ENCODE results near the gene ARCN1. TPM values are rescaled to one million over a fixed set of nuclear protein-coding genes. Genes with fewer than 3 reads are reported as not detected.
A peak's percentile ranks its signal among the peaks of the same experiment; 100 is the strongest.

Gene ARCN1
- total and polyA plus RNA-seq, 9 of the 15 experiments (the other 6 are each of a cell fraction or from before 2014, with no cell fraction given) = 30.0 to 224 (median 76.4) TPM

GRCh38 chr11:118638726-118639125 is 66.5 kb downstream of the ARCN1 start:
- in situ Hi-C loops (cut with MboI) = no loop called here
- Histone ChIP-seq H2AFZ (ENCODE audit: low read depth, low read length) (no peak overlapping the region), H3K27ac (ENCODE audit: extremely low read depth, low read depth, low read length) (no peak overlapping the region), H4K20me1 (replicated peaks; ENCODE audit: control insufficient read depth, insufficient read depth, low read length) (no peaks in the 10 kb centered on the region), H3K4me3 (no peak overlapping the region), H3K4me1 (replicated peaks in 1 of 2; ENCODE audit: control insufficient read depth in 2 of 2, insufficient read depth in 2 of 2, low read length in 2 of 2) (peaks cover 32 to 39% of the 10 kb centered on the region in 2 experiments; a peak in 4 of 5 replicates), H3K9ac (ENCODE audit: insufficient read depth in 1 of 2, low read depth in 2 of 2, low read length in 2 of 2) (peak overlapping the region in 1 of 2 experiments; percentile 55; a peak in 2 of 4 replicates), H3K27me3 (ENCODE audit: control insufficient read depth in 2 of 2, insufficient read depth in 2 of 2, low read length in 2 of 2) (no peaks in the 10 kb centered on the region), H3K36me3 (ENCODE audit: control insufficient read depth, insufficient read depth, low read length) (peaks cover 51% of the 10 kb centered on the region; the same call in 2 of the 3 replicates), H3K9me3 (replicated peaks; ENCODE audit: control insufficient read depth, insufficient read depth, low read depth, low read length) (no peaks in the 10 kb centered on the region), H3K79me2 (ENCODE audit: control insufficient read depth, insufficient read depth, low read length) (no peaks in the 10 kb centered on the region), H3K4me2 (ENCODE audit: insufficient read depth, low read length) (no peak overlapping the region), H3K9me1 (ENCODE audit: control insufficient read depth, insufficient read depth, low read length) (peaks cover 10% of the 10 kb centered on the region)
- ATAC-seq (no peak), FAIRE-seq (no peak), DNase-seq (ENCODE audit: extremely low read depth in 1 of 4, low spot score in 3 of 4) (no peak)
- intact Hi-C loops (cut with micrococcal nuclease) = no loop called here
- no TSS peak for BruUV-seq (replicated peaks)
- 100% methylated on average over 2 of the region's 6 CpGs for WGBS (ENCODE audit: insufficient coverage, low coverage, missing lambda C conversion rate)
- POLR2A ChIA-PET = interaction anchor here (0.6 to 1.1 kb wide), 2 partner anchors 47 to 61 kb away, joined by 3 to 4 read pairs; no protein-coding TSS in a partner anchor
- CTCF ChIA-PET (ENCODE audit: low intra/inter-chr PET ratio) = no interaction called here
- TF ChIP-seq STAG1 (CRISPR knock-in tag; IDR thresholded peaks at IDR 0.05; ENCODE audit: borderline replicate concordance) (no peak), ZBTB49 (CRISPR knock-in tag; IDR thresholded peaks at IDR 0.05; ENCODE audit: borderline replicate concordance) (no peak), MEF2A (IDR thresholded peaks at IDR 0.05; ENCODE audit: control insufficient read depth, low read depth, low read length) (no peak), TCFL5 (CRISPR knock-in tag; conservative IDR thresholded peaks at IDR 0.05) (no peak), ZNF3 (CRISPR knock-in tag; IDR thresholded peaks at IDR 0.05) (no peak), FOXA3 (CRISPR knock-in tag; conservative IDR thresholded peaks at IDR 0.05 in 1 of 2, IDR thresholded peaks at IDR 0.05 in 1 of 2) (no peak), PHF8 (IDR thresholded peaks at IDR 0.05; ENCODE audit: borderline replicate concordance, low read length) (no peak), ZFP1 (CRISPR knock-in tag; IDR thresholded peaks at IDR 0.05) (no peak), RBM39 (optimal IDR thresholded peaks at IDR 0.05; ENCODE audit: low read depth, low read length) (no peak), SMAD1 (IDR thresholded peaks at IDR 0.05; ENCODE audit: low read depth, low read length, partially characterized antibody) (no peak), HIVEP1 (CRISPR knock-in tag; IDR thresholded peaks at IDR 0.05) (no peak), ELK1 (CRISPR knock-in tag; IDR thresholded peaks at IDR 0.05) (no peak), ZNF280A (IDR thresholded peaks at IDR 0.05; ENCODE audit: low read depth, partially characterized antibody) (no peak)
- TF ChIP-seq, protein P1, sequence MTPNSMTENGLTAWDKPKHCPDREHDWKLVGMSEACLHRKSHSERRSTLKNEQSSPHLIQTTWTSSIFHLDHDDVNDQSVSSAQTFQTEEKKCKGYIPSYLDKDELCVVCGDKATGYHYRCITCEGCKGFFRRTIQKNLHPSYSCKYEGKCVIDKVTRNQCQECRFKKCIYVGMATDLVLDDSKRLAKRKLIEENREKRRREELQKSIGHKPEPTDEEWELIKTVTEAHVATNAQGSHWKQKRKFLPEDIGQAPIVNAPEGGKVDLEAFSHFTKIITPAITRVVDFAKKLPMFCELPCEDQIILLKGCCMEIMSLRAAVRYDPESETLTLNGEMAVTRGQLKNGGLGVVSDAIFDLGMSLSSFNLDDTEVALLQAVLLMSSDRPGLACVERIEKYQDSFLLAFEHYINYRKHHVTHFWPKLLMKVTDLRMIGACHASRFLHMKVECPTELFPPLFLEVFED (CRISPR knock-in tag; conservative IDR thresholded peaks at IDR 0.05) = no peak

Data from K562 (cell line).